Measurements from ENCODE around the gene ZNF683.

GRCh38 chr1:26408604-26409003, 36.1 kb upstream of the ZNF683 start:
- TF ChIP-seq CTCF (IDR thresholded peaks at IDR 0.05): no peak
- TF ChIP-seq POLR2AphosphoS5 (IDR thresholded peaks at IDR 0.05): no peak
- no peak for TF ChIP-seq POLR2A (IDR thresholded peaks at IDR 0.05)
- no peak for TF ChIP-seq EP300 (IDR thresholded peaks at IDR 0.05)

Measured in upper lobe of left lung (tissue), 4 donors.